Astrocyte (in vitro differentiated cells and primary cell): ENCODE results near the gene TMEM63A. TPM values are rescaled to one million over a fixed set of nuclear protein-coding genes. Genes with fewer than 3 reads are reported as not detected.
A peak's percentile ranks its signal among the peaks of the same experiment; 100 is the strongest.

Experiments
- DNase-seq: peaks from one replicate; pipeline ENCODE4 v3.0.0-alpha.2; 2010; ENCODE audit warnings: low read depth
- FAIRE-seq: peaks from 2 replicates; lab custom pipeline; 2011; peaks lifted over from hg19 to GRCh38; lab: Jason Lieb, UNC
- H2AFZ ChIP-seq: 2 replicates; pipeline ENCODE4 v1.6.0; 2012; ENCODE audit warnings: low read depth, low read length, inconsistent platforms
- H3K27ac ChIP-seq: 2 replicates; pipeline ENCODE4 v1.5.1; 2011; ENCODE audit warnings: low read depth, low read length, inconsistent platforms
- H3K27me3 ChIP-seq: 2 replicates; pipeline ENCODE4 v1.6.0; 2011; ENCODE audit warnings: low read length, inconsistent platforms; ENCODE audit not compliant: insufficient read depth
- H3K36me3 ChIP-seq: 2 replicates; pipeline ENCODE4 v1.5.1; 2011; ENCODE audit warnings: low read length, inconsistent platforms; ENCODE audit not compliant: insufficient read depth
- H3K4me1 ChIP-seq: 2 replicates; pipeline ENCODE4 v1.5.1; 2011; ENCODE audit warnings: low read length, inconsistent platforms; ENCODE audit not compliant: insufficient read depth
- H3K4me2 ChIP-seq: 2 replicates; pipeline ENCODE4 v1.6.0; 2012; ENCODE audit warnings: low read length, inconsistent platforms
- H3K4me3 ChIP-seq: 2 replicates; pipeline ENCODE4 v1.5.1; 2011; ENCODE audit warnings: low read depth, mild to moderate bottlenecking, low read length, inconsistent platforms; ENCODE audit not compliant: insufficient read depth
- H3K79me2 ChIP-seq: 2 replicates; pipeline ENCODE4 v1.6.0; 2012; ENCODE audit warnings: mild to moderate bottlenecking, low read length, inconsistent platforms; ENCODE audit not compliant: insufficient read depth
- H3K9ac ChIP-seq: 2 replicates; pipeline ENCODE4 v1.6.0; 2012; ENCODE audit warnings: mild to moderate bottlenecking, low read length, inconsistent platforms
- H3K9me3 ChIP-seq: 2 replicates; pipeline ENCODE4 v1.5.1; 2012; ENCODE audit warnings: low read depth, mild to moderate bottlenecking, low read length, inconsistent platforms; ENCODE audit not compliant: insufficient read depth
- H4K20me1 ChIP-seq: 2 replicates; pipeline ENCODE4 v1.6.0; 2012; ENCODE audit warnings: low read length, inconsistent platforms; ENCODE audit not compliant: insufficient read depth
- H3K27ac Mint-ChIP-seq: one replicate; pipeline ENCODE4 v1.8.0; 2021; ENCODE audit warnings: mild to moderate bottlenecking, mixed read lengths; ENCODE audit not compliant: unreplicated experiment
- H3K27me3 Mint-ChIP-seq: one replicate; pipeline ENCODE4 v1.8.0; 2021; ENCODE audit warnings: low read depth, mixed read lengths; ENCODE audit not compliant: unreplicated experiment
- H3K36me3 Mint-ChIP-seq: one replicate; pipeline ENCODE4 v1.8.0; 2021; ENCODE audit warnings: low read depth, mixed read lengths; ENCODE audit not compliant: unreplicated experiment
- H3K4me1 Mint-ChIP-seq: one replicate; pipeline ENCODE4 v1.8.0; 2021; ENCODE audit warnings: low read depth, mixed read lengths; ENCODE audit not compliant: unreplicated experiment
- H3K4me3 Mint-ChIP-seq: one replicate; pipeline ENCODE4 v1.8.0; 2021; ENCODE audit warnings: mild to moderate bottlenecking, moderate library complexity, mixed read lengths; ENCODE audit not compliant: unreplicated experiment
- H3K9me3 Mint-ChIP-seq: one replicate; pipeline ENCODE4 v1.8.0; 2021; ENCODE audit warnings: mild to moderate bottlenecking, mixed read lengths; ENCODE audit not compliant: unreplicated experiment
- CTCF ChIP-seq: IDR thresholded peaks from 2 replicates; pipeline ENCODE4 v1.5.1; 2011; ENCODE audit warnings: low read depth, mild to moderate bottlenecking, inconsistent platforms, low read length, moderate library complexity; ENCODE audit not compliant: insufficient read depth
- EZH2 ChIP-seq: IDR thresholded peaks from 2 replicates; pipeline ENCODE4 v1.6.1; 2012; ENCODE audit warnings: mild to moderate bottlenecking, low read length, inconsistent platforms; ENCODE audit not compliant: insufficient read depth
- total RNA-seq: library from RNA; stranded (reverse); gene quantifications from 2 replicates; pipeline ENCODE4 v1.2.1, GENCODE V29; 2021

The TMEM63A gene
- total RNA-seq, 1 donor from 2014 or later: 28.7 TPM

GRCh38 chr1:225849925-225850324 is 32.3 kb downstream of the TMEM63A start:
- H3K79me2 ChIP-seq: no peaks in the 10 kb centered on the region
- H3K9ac ChIP-seq: no peak overlapping the region
- Mint-ChIP-seq H3K9me3 (peaks cover 4% of the 10 kb centered on the region), H3K4me1 (peaks cover 13% of the 10 kb centered on the region), H3K27ac (peak overlapping the region; percentile 68), H3K27me3 (no peaks in the 10 kb centered on the region), H3K36me3 (peaks cover 35% of the 10 kb centered on the region), H3K4me3 (no peak overlapping the region)
- peaks cover 2% of the 10 kb centered on the region for H3K36me3 ChIP-seq
- no peak overlapping the region for H3K4me3 ChIP-seq
- H3K27me3 ChIP-seq: no peaks in the 10 kb centered on the region
- H2AFZ ChIP-seq: no peak overlapping the region
- H4K20me1 ChIP-seq: peaks cover 5% of the 10 kb centered on the region
- H3K9me3 ChIP-seq: no peaks in the 10 kb centered on the region
- FAIRE-seq (no peak), DNase-seq (no peak)
- H3K27ac ChIP-seq: no peak overlapping the region
- H3K4me2 ChIP-seq: no peak overlapping the region
- TF ChIP-seq CTCF (no peak), EZH2 (no peak)
- H3K4me1 ChIP-seq: no peaks in the 10 kb centered on the region

- H4K20me1 ChIP-seq: peaks cover 5% of the 10 kb centered on the region
- no peak overlapping the region for H3K4me2 ChIP-seq
- H3K9me3 ChIP-seq: no peaks in the 10 kb centered on the region
- FAIRE-seq (no peak), DNase-seq (no peak)
- H3K9me3 Mint-ChIP-seq: peaks cover 2% of the 10 kb centered on the region
- H3K27me3 Mint-ChIP-seq: no peaks in the 10 kb centered on the region
- H3K27me3 ChIP-seq: no peaks in the 10 kb centered on the region
- no peak overlapping the region for H2AFZ ChIP-seq
- H3K27ac ChIP-seq: no peak overlapping the region
- no peak overlapping the region for H3K4me3 ChIP-seq
- peaks cover 35% of the 10 kb centered on the region for H3K36me3 Mint-ChIP-seq
- H3K36me3 ChIP-seq: no peaks in the 10 kb centered on the region
- no peaks in the 10 kb centered on the region for H3K79me2 ChIP-seq
- no peak overlapping the region for H3K9ac ChIP-seq
- no peak overlapping the region for H3K4me3 Mint-ChIP-seq
- H3K4me1 ChIP-seq: no peaks in the 10 kb centered on the region
- peaks cover 13% of the 10 kb centered on the region for H3K4me1 Mint-ChIP-seq
- TF ChIP-seq EZH2 (no peak), CTCF (no peak)
- H3K27ac Mint-ChIP-seq: no peak overlapping the region
These were observed 33.9 kb downstream of the TMEM63A start for GRCh38 chr1:225848030-225848955.

GRCh38 chr1:225847610-225848009 is 34.6 kb downstream of the TMEM63A start:
- peaks cover 5% of the 10 kb centered on the region for H4K20me1 ChIP-seq
- no peak overlapping the region for H3K27ac Mint-ChIP-seq
- no peak overlapping the region for H3K4me2 ChIP-seq
- H3K9ac ChIP-seq: no peak overlapping the region
- H3K4me3 ChIP-seq: no peak overlapping the region
- H3K27me3 ChIP-seq: no peaks in the 10 kb centered on the region
- FAIRE-seq (no peak), DNase-seq (no peak)
- no peak overlapping the region for H3K27ac ChIP-seq
- no peak overlapping the region for H2AFZ ChIP-seq
- H3K4me3 Mint-ChIP-seq: no peak overlapping the region
- H3K9me3 Mint-ChIP-seq: peaks cover 2% of the 10 kb centered on the region
- no peaks in the 10 kb centered on the region for H3K9me3 ChIP-seq
- no peaks in the 10 kb centered on the region for H3K27me3 Mint-ChIP-seq
- peaks cover 39% of the 10 kb centered on the region for H3K36me3 Mint-ChIP-seq
- H3K36me3 ChIP-seq: no peaks in the 10 kb centered on the region
- H3K79me2 ChIP-seq: no peaks in the 10 kb centered on the region
- H3K4me1 Mint-ChIP-seq: peaks cover 13% of the 10 kb centered on the region
- no peaks in the 10 kb centered on the region for H3K4me1 ChIP-seq
- TF ChIP-seq CTCF (no peak), EZH2 (no peak)
